IPS-11a (cell line): ENCODE measurements around the gene FAM171A2.
"Not testable (repeated sequence)": the region's sequence is repeated elsewhere in the genome, so short reads cannot be mapped to it uniquely, and the experiment has no call there.

Experiments
- H3K4me3 ChIP-seq: one replicate; pipeline ENCODE4 v1.5.1; 2013; ENCODE audit warnings: low read depth, low read length, control low read depth

The FAM171A2 gene

GRCh38 chr17:44384281-44384822 is 20.7 kb upstream of the FAM171A2 start:
- H3K4me3 ChIP-seq: peak overlapping the region; percentile 37

GRCh38 chr17:44383861-44384260 is 20.2 kb upstream of the FAM171A2 start:
- H3K4me3 ChIP-seq: no peak overlapping the region

- no peak overlapping the region for H3K4me3 ChIP-seq
Observed at GRCh38 chr17:44383363-44383762, 19.7 kb upstream of the FAM171A2 start.

GRCh38 chr17:44382917-44383316 is 19.3 kb upstream of the FAM171A2 start:
- no peak overlapping the region for H3K4me3 ChIP-seq

- H3K4me3 ChIP-seq: no peak overlapping the region
Observed at GRCh38 chr17:44381810-44382305, 18.2 kb upstream of the FAM171A2 start.

GRCh38 chr17:44380767-44381166 is 17.1 kb upstream of the FAM171A2 start:
- no peak overlapping the region for H3K4me3 ChIP-seq

GRCh38 chr17:44379887-44380286 is 16.2 kb upstream of the FAM171A2 start:
- no peak overlapping the region for H3K4me3 ChIP-seq

GRCh38 chr17:44378171-44378705 is 14.6 kb upstream of the FAM171A2 start:
- no peak overlapping the region for H3K4me3 ChIP-seq

- no peak overlapping the region for H3K4me3 ChIP-seq
Observed at GRCh38 chr17:44376779-44377178, 13.1 kb upstream of the FAM171A2 start.

GRCh38 chr17:44376124-44376523 is 12.5 kb upstream of the FAM171A2 start:
- no peak overlapping the region for H3K4me3 ChIP-seq

GRCh38 chr17:44375196-44376017 is 11.8 kb upstream of the FAM171A2 start:
- no peak overlapping the region for H3K4me3 ChIP-seq

- H3K4me3 ChIP-seq: no peak overlapping the region
Observed at GRCh38 chr17:44374306-44375195, 10.9 kb upstream of the FAM171A2 start.

- no peak overlapping the region for H3K4me3 ChIP-seq
Observed at GRCh38 chr17:44372036-44372435, 8.4 kb upstream of the FAM171A2 start.

- H3K4me3 ChIP-seq: not testable (repeated sequence)
Observed at GRCh38 chr17:44369414-44370023, 5.9 kb upstream of the FAM171A2 start.

GRCh38 chr17:44368391-44369243 is 5.0 kb upstream of the FAM171A2 start:
- not testable (repeated sequence) for H3K4me3 ChIP-seq

- H3K4me3 ChIP-seq: no peak overlapping the region
Observed at GRCh38 chr17:44367231-44367979, 3.8 kb upstream of the FAM171A2 start.

GRCh38 chr17:44365051-44365450 is 1.4 kb upstream of the FAM171A2 start:
- H3K4me3 ChIP-seq: not testable (repeated sequence)

- H3K4me3 ChIP-seq: peak overlapping the region; percentile 47
Observed at GRCh38 chr17:44362949-44363612, 572 bp downstream of the FAM171A2 start.
